NCI-H510A (cell line): ENCODE measurements around the gene MRPL37.

Experiments
- DNase-seq: peaks from one replicate; lab custom pipeline; 2025; lab: John Stamatoyannopoulos, UW

The MRPL37 gene

DNA sequence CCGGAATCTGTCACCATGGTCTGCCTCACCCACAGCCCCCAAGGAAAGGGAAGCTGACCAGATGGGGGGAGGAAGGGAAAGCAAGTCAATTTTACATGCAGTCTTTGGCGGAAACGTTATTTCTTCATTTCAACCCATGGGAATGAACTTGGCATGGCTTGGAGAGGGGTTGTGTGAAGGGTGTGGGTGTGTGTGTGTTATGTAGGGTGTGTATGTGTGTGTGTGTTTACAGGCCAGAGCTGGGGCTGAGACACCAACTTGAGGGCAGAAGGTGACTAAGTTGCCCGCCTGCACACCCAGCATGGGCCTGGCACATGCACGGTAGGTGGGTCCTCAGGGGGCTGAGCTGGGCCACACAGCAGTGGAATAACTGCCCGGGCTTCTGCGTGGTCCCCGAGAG is 65.2 kb downstream of the MRPL37 start:
- no peak for DNase-seq

DNA sequence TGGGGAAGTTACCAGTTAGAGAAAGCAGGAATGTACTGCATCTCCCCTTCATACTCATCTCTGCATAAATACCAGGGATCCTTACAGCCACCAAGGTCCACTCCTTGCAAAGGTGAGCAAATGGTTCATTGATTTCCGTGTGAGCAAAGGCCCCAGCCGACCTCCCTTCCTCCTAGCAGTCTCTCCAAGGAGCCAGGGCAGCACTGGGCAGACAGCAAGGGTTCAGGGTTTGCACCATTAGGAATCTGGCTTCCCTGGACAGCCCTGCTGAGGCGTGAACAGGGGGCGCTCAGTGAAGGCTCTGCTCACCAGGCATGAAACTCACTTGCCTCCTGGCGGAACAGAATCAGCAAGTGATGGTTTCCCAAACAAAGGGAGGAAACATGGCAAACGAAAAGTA is 65.7 kb downstream of the MRPL37 start:
- DNase-seq: no peak

DNA sequence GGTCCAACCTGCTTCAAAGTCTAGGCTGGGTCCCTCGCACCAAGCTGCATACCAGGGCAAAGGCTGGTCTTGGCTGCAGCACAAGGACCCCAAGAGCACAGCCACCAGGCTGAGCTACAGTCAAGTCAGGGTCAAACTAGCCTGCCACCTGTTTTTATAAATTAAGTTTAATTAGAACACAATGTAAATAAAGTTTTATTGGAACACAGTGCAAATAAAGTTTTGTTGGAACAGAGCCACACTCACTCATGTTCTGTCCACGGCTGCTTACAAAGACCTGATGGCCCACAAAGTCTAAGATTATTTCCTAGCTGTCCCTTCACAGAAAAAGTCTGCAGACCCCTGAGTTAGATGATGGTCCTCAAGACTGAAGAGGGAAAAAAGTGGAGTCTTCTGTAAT is 66.2 kb downstream of the MRPL37 start:
- DNase-seq: no peak

DNA sequence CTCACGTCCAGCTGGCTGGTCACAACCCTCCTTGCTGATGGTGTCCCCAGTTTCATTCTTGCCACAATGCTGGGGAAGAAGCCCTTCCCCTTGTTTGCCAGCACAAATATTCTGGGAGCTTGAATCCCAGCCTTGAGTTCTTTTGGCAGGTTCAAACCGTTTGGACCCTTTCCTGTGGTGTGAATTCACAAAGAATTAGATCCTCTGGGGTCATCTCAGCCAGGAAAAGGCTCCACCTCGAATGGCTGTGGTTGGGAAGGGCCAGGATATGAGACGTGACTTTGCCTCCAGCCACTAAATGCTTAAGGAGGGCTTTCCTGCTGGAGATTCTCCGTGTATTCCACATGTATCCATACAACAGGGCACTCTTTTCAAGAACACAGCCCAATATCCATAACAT is 66.9 kb downstream of the MRPL37 start:
- DNase-seq: no peak
